ENCODE data around the gene PRKX. TPM values are rescaled to one million over a fixed set of nuclear protein-coding genes. Genes with fewer than 3 reads are reported as not detected.
"Not testable (repeated sequence)": the region's sequence is repeated elsewhere in the genome, so short reads cannot be mapped to it uniquely, and the experiment has no call there.

Gene PRKX
- total RNA-seq, 1 donor from 2014 or later = 45.7 TPM

DNA sequence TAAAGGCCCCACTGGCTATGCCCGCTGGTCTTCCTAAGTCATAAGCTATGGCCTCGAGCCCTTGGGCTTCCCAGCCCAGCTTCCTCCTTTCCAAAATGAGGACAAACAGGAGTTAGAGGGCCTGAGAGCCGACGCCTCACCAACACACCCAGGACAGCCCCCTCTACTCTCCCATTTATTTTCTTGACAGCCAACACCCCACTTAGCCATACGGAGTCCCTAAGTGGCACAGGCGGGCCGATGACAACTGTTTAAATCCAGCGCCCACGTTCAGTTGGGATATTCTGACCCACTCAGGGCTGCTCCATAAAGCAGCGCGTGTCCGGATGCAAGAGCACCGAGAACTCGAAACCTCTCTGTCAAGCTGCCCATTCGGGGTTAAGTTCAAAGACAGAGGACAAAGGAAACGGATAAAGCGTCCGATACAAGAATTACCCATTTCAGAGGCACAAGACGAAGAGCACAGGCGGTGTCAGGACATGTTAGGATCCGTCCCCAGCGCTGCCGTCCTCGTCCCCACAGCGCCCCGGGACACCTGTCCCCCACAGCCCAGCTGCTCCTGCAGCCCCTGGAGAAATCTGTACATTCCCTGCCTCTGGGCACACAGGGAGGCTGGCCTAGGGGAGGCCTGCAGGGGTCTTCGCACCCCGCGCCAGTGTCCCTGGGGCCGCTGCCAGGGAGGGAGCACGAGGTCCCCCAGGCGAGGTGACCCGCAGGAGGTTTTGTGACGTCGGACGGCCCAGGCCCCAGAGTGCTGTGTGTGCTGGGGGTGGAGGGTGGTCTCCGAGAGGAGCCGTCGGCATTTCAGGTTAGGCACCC is 1.2 kb downstream of the PRKX start:
- no peak for DNase-seq (ENCODE audit: extremely low read depth, low read depth, low spot score)

DNA sequence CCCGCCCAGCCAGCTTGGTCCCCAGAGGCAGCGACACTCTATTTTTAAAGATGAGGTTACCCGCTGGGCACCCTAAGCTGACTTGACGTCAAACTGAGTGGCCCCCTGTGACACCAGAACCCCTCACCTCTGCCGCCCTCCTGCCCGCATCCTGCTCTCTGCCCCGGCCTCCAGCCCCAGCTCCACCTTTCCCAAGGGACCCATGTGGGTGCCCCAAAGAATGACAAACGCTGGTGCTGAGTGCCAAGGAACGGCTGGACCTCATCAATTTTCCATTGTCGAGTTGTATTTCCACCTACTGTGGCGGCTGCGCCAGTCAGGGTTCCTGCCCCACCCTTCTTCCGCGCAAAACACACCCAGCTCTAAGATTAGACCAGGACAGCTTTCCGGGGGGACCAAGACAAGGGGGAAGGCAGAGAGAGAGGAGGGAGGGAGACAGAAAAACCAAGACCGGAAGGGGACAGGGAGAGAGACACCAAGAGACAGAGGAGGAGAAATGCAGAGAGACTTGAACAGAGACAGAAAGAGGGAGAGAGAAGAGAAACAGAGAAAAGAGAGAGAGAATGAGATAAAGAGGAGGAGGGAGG is 2.0 kb downstream of the PRKX start:
- DNase-seq (ENCODE audit: extremely low read depth, low read depth, low spot score) = no peak

DNA sequence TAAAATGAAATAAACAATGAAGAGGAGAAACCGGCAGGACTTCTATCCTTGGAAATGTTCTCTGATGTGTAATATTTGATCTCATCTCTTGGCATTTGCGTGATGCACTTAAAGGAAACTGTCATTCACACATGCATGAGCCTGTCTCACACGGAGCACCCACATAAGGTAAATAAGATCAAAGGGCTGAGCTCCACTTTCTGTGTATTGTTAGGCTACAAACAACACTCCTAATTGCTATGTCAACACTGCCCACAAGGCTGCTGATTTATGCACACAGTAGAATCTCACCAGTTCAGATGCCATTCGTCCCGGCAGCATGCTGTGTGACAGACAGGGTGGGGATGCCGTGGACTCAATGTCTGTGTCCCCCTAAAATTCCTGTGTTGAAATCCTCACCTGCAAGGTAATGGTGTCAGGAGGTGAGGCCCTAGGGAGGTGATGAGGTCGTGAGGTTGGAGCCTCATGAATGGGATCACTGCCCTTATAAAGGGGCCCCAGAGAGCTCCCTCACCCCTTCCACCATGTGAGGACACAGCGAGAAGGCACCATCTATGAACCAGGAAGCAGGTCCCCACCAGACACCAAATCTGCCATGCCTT is 5.7 kb downstream of the PRKX start:
- not testable (repeated sequence) for DNase-seq (ENCODE audit: extremely low read depth, low read depth, low spot score)

DNA sequence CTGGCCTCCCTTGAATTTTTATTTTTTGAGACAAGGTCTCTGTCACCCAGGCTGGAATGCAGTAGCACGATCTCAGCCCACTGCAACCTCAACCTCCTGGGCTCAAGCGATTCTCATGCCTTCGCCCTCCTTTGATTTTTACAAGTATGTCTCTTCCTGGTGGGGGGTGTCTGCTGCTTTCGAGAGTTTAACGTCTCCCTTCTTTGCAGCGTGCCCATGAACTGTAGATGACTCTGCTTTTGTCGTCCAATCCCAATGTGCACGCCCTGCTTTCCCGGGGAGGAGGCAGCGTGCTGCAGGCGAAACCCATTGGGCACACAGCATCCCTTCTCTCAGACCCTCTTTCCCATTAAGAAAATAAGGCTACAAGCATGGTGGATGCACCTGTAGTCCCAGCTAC is 7.0 kb downstream of the PRKX start:
- DNase-seq (ENCODE audit: extremely low read depth, low read depth, low spot score) = no peak

DNA sequence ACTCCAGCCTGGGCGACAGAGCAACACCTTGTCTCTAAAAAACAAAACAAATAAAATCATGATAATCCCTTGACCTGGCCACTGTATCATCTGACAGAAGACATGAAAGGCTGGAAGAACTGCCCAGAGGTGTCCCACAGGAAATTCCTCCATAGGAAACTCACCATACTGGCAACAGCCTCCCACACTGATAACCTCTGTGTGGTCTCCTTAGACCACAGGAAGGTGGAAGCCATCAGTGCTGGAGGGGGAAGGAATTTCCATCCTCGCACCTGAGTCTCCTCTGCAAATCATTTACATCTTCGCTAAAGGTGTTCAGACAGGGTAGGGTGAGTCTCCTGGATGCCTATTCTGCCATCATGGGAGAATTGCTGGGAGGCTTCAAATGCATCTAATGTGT is 10.2 kb downstream of the PRKX start:
- not testable (repeated sequence) for DNase-seq (ENCODE audit: extremely low read depth, low read depth, low spot score)

DNA sequence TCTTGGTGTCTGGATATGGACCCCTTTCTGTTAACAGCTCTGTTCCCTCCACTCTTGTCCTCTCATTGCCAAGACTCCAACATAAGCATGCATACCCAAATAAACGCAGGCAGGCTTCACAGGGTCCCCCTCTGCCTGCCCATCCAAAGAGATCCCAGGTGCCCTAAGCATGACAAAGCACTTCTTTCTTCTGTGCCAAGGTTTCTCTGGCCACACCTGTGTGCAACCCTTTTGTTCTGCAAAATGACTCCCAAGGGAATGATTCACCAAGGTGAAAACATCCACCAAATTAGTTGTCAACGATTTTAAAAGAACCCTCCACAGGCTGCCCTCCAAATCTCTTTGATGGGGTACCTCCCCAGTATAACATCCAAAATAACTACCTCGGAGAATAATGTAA is 11.4 kb downstream of the PRKX start:
- not testable (repeated sequence) for DNase-seq (ENCODE audit: extremely low read depth, low read depth, low spot score)

DNA sequence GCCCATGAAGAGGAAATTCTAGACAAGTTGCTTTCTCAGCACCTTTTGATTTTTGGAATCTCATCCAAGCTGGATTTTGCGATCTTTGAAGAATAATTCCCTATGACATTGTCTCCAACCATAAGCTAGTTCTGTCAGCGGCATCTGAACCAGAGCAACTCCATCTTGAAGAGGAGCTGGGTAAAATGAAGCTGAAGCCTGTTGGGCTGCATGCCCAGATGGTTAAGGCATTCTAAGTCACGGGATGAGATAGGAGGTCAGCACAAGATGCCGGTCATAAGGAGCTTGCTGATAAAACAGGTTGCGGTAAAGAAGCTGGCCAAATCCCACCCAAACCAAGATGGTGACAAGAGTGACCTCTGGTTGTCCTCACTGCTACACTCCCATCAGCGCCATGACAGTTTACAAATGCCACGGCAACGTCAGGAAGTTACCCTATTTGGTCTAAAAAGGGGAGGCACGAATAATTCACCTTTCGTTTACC is 12.0 kb downstream of the PRKX start:
- not testable (repeated sequence) for DNase-seq (ENCODE audit: extremely low read depth, low read depth, low spot score)

DNA sequence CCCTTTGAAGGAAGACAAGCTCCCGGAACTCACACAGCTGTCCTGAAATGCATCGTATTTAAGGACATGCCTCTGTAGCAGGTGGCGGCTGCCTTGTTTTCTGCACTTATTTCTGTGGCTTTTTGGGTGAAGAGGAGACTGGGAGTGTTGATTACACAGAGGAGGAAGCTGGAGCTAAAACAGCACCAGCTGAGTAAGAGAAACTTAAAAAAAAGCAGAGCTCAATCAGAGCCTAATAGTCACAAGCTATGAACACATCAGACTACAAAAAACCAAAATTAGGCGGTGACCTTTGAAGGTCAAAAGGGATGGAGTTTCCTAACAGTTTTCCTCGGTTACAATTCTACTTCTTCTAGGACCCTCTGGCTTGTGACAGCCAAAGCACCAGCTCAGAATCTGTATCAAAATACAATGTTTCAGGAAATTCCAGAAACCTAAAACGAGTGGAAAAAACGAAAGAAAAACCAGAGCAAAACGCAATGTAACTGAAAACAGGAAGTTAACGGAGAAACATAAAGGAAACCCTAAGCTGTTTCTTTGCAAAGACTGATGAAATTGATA is 13.5 kb downstream of the PRKX start:
- DNase-seq (ENCODE audit: extremely low read depth, low read depth, low spot score) = no peak

DNA sequence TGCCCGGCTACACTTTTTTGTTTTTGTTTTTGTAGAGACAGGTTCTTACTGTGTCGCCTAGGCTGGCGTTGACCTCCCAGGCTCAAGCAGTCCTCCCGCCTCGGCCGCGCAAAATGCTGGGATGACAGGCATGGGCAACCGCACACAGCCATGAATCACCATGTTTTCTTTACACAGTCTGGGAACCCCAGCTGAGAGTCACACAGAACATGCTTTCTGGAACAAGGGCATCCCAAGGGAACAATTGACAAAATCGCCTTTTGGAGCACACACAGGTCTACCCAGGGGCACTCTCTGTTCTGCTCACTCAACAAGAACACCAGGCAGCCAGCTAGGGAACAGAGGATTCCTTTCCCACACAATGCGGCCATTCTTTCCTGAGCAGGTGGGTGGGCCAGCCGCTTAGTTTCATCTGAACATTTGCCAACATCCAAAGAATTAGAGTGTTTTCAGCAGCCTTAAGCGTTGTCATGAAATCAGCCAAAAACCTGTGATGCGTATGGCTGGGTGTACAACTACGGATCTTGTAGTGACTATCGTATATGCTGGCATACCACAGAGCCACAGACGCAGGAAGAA is 15.7 kb downstream of the PRKX start:
- no peak for DNase-seq (ENCODE audit: extremely low read depth, low read depth, low spot score)

DNA sequence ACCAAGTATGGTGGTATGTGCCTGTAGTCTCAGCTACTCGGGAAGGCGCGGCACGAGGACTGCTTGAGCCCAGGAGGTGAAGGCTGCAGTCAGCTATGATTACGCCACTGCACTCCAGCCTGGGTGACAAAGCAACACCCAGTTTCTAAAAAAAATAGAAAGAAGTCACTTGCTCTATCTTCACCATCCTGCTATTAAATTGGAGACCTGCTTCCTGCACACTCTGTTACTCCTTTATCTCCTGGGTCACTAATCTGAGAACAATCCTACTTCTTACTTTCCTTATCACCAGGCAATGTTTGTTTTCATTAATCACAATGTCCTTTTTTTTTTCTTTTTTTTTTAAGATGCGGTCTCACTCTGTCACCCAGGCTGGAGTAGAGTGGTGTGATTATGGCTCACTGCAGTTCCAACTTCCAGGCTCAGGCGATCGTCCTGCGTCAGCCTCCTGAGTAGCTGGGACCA is 16.2 kb downstream of the PRKX start:
- DNase-seq (ENCODE audit: extremely low read depth, low read depth, low spot score) = no peak

DNA sequence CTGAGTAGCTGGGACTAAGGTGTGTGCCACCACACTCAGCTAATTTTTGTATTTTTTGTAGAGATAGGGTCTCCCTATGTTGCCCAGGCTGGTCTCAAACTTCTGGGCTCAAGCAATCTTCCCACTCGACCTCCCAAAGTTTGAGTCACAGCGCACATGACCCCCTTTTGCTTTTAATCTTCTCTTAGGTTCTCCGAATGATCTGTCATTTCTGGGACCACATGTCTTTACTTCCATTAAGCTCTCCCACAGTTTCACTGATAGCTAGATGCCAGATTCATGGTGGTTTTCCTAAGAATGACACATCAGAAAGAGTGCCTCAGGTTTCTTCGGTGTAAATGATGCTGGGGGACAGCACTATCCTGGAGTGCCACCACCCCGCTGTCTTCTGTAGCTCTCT is 17.9 kb downstream of the PRKX start:
- DNase-seq (ENCODE audit: extremely low read depth, low read depth, low spot score) = no peak

DNA sequence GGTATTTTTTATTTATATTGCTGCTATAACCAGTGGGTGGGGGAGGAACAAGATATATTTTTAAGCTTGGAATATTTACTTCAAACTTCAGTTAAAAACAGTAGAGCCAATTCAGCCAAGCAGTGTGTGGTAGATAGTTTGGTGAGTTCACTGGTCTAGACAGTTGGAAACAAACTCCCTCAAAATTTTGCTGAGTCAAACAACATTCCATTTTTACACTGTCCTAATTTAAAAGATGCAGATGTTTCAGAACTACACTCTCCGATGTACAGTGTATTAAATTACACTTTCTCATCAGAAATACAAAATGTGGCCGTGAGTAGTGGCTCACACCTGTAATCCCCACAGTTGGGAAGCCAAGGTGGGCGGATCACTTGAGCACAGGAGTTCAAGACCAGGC is 23.3 kb downstream of the PRKX start:
- DNase-seq (ENCODE audit: extremely low read depth, low read depth, low spot score) = no peak

DNA sequence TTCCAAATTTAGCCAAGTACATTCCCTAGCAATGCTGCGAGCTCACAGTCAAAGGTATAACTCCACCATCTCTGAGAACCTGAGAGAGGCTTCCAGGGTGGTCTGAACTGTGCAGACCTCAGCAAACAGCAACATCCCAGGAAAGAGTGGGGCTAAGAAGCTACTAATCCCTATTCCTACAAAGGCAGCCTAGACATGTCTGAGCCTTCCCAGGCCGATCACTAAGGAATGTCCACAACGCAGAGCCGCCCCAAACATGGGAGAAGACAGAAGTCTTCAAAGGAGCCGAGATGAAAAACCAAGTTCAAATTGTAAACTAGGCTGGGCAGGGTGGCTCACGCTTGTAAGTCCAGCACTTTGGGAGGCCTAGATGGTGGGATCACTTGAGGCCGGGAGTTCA is 30.2 kb downstream of the PRKX start:
- not testable (repeated sequence) for DNase-seq (ENCODE audit: extremely low read depth, low read depth, low spot score)

DNA sequence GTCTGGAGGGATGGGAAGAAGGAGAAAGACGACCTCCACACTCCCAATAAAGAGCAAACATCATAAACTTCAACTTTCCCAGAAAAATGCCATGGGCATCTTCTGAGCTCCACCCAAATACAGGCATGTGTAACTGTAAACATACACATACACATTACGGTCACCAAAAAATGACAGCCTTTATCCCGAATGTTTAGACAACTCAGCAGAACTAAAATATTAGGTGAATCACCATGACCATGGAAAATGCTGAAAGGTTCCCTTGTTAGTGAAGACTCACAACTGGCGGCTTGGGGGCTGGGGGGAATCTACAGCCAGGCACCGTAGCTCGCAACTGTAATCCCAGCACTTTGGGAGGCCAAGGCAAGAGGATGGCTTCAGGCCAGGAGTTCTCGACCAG is 33.0 kb downstream of the PRKX start:
- DNase-seq (ENCODE audit: extremely low read depth, low read depth, low spot score) = no peak

DNA sequence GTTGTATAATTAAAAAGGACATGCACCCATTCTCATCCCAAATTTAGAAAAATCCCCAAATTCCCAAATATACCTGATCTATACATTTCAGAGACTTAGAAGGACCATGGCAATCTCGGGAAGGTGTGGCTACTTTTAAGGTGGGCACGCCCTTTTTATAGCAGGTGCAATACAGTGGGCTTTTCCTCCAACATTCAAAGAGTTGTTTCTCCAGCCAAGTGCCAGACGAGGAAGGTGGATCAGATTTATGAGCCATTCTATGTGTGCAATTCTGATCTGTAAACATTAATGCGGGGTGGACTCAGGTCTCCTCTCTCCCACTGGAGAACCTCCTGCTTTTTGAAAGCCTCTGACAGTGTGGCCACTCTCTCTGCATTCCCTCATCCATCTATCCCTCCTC is 33.8 kb downstream of the PRKX start:
- no peak for DNase-seq (ENCODE audit: extremely low read depth, low read depth, low spot score)

DNA sequence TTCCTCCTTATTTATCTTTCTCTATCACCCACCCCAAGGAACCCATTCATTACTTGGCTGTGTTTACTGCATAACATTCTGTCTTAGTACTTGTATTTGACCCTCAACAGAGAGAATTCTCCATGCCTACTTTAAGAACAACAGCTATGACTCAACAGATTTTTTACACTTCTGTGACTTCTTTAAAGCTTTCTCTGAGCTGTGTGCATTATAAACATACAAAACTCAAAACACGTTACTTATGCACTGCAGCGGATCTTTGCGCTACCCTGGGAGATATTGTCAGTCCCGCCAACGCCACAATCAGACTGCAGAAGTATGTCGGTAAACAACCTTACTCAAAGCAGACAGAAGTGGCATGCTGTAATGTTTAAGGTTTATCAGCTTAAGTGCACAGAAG is 35.1 kb downstream of the PRKX start:
- no peak for DNase-seq (ENCODE audit: extremely low read depth, low read depth, low spot score)

DNA sequence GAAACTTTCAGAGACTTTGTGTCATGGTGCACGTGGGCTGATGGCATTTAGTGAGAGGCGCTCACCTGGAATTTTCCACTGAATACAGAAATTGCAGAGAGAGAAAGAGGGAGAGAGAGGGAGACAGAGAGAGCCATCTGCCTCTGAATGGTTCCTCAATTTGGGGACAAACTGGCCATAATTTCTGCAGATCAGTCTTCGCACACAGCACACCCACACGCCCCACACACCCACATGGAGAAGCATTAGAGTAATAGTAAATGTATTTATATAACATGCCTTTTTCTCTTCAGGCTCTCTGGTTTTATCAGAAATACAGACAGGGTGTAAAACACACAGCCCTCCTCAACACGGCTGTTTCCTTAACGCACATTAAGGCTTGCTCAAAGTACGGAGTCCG is 38.6 kb downstream of the PRKX start:
- DNase-seq (ENCODE audit: extremely low read depth, low read depth, low spot score) = no peak

DNA sequence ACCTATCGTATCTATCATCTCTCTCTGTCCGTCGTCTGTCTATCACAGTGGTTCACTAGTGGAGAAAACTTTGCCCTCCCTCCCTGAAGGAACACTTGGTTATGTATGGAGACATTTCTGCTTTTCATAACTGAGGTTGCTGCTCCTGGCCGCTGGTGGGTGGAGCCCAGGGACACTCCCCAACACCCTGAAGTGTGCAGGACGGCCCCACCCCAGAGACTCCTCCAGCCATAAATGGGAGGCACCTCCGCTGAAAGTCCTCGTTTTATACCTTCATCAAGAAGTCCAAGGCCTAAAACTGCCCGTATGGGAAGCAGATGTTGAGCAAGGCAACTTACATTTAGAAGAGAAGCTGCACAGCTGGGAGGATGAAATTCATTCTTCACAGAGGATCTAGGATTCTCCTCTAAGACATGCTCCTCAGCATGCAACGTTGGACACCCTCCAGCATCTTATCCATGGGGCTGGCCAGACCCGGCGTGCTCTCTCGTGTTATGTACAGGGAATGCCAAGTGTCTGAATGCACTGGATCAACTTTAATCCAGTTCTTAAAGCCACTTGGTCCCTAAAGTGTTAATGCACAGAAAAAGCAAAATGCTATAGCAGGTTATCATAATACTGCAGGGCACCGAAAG is 43.5 kb downstream of the PRKX start:
- DNase-seq (ENCODE audit: extremely low read depth, low read depth, low spot score) = no peak

DNA sequence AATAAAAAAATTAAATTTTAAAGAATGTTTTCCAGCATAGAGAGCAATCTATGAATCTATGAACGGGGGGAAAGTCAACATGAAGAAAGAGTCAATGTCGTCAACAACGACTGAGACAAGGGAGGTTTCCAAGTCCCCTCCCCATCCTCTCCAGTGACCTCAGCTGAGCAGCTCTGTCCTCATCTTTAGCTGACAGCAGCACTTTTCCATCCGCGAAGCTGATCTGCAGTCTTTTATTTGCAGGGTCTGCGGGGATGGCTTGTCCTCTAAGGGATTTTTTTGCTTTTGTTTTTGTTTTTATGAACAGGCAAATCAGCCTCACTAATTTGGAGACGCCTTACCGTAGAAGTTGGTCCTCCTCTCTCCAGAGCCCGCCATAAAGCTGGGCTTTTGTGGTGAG is 46.5 kb downstream of the PRKX start:
- DNase-seq (ENCODE audit: extremely low read depth, low read depth, low spot score) = no peak

DNA sequence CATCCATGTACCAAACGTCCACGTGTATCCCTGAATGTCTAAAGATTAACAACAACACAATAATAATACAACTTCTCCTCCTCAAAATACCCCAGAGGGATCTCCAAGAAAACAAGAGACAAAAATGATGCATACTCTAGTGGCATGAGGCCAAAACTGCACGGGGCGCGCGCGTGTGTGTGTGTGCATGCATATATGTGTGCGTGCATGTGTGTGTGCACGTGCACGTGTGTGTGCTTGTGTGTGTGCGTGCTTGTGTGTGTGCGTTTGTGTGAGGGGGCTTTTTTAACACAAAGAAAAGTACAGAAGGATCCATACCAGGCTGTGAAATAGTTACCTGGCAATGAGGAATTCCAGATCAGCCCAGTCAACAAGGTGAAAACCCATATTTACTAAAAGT is 48.5 kb downstream of the PRKX start:
- DNase-seq (ENCODE audit: extremely low read depth, low read depth, low spot score) = no peak
